ENCODE measurements around the gene FAM3A.

DNA sequence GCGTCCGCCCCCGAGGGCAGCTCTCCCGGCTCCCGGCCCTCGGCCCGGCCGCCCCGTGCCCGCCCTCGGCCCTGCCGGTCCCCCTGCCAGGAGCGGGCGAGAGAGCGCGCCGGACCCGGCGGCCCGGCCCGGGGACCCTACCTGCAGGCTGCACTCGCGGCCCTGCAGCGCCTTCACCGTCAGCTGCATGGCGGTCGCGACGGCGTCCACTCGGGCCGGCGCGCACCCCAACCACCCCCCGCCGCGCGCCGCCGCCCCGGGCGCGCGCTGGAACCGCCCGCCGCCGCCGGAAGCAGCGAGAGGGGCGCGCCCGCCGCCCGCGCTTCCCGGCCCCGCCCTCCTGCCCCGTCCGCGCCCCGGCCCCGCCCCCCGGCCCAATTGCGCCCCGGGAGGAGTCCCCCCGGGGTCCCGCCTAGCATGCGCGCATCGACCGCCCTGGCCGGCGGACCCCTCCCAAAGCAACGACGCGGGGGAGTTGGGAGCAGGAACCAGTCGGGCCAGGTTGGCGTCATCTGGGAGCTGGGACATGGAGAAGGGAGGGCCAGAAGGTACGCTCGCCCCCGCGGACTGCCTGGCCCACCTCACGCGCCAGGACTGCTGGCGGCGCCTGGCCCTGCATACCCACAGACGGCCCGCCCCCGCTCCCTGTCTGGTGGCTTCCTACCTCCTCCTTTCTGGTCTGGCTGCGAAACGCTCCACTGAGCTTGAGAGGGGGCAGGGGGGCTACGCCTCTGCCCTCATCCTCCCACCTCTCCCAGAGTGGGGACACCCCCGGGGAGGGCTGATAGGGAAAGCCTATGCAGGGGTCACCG is 29.4 kb downstream of the FAM3A start, which contains the start of gene UBL4A:
- no peak for TF ChIP-seq CHD2 (IDR thresholded peaks at IDR 0.05; ENCODE audit: low read length, partially characterized antibody)
- no peak for TF ChIP-seq SMC3 (IDR thresholded peaks at IDR 0.05; ENCODE audit: low read depth, low read length)
- no peak for TF ChIP-seq MEF2A (IDR thresholded peaks at IDR 0.05; ENCODE audit: borderline replicate concordance, low read depth)
- TF ChIP-seq GABPA (IDR thresholded peaks at IDR 0.05; ENCODE audit: low read depth) = no peak
- no peak for TF ChIP-seq RFX5 (IDR thresholded peaks at IDR 0.05; ENCODE audit: low read length)
- TF ChIP-seq EP300 (IDR thresholded peaks at IDR 0.05; ENCODE audit: borderline replicate concordance in 1 of 2, low read depth in 1 of 2, low read length in 1 of 2) = no peak
- TF ChIP-seq, protein P1, sequence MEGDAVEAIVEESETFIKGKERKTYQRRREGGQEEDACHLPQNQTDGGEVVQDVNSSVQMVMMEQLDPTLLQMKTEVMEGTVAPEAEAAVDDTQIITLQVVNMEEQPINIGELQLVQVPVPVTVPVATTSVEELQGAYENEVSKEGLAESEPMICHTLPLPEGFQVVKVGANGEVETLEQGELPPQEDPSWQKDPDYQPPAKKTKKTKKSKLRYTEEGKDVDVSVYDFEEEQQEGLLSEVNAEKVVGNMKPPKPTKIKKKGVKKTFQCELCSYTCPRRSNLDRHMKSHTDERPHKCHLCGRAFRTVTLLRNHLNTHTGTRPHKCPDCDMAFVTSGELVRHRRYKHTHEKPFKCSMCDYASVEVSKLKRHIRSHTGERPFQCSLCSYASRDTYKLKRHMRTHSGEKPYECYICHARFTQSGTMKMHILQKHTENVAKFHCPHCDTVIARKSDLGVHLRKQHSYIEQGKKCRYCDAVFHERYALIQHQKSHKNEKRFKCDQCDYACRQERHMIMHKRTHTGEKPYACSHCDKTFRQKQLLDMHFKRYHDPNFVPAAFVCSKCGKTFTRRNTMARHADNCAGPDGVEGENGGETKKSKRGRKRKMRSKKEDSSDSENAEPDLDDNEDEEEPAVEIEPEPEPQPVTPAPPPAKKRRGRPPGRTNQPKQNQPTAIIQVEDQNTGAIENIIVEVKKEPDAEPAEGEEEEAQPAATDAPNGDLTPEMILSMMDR (IDR thresholded peaks at IDR 0.05) = no peak

Data from SK-N-SH (cell line).